ENCODE data around the gene GPR68.
"Not testable (repeated sequence)": the region's sequence is repeated elsewhere in the genome, so short reads cannot be mapped to it uniquely, and the experiment has no call there.

Gene GPR68

DNA sequence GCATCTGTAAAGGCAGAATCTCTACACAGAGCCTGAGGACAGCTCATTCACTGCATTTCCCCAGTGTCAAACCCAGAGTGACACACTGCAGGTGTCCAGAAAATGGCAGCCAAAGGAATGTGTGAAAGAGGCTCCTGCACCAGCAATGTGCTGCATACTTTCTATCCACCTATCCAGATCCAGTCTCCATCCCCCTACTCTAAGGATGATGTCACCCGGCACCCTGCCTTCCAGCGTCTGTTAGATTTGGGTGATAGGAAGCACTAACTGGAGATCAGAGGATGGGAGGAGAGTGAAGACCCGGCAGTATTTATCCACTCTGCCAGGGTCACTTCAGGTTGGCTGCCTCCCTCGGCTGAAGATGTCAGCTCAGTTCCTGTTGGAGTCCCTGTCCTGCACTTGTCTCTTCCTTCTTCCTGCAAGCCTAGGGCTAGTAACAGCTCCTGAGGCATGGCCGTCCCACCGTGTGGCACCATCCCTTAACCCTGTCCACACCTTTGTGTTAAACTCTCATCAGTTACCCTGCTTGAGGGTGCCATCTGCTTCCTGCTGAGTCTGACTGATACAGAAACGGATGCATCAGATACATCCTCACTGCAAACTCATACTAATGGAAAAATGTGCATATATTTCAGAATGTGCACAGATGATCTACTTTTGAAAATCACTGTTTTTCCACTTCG lies 13.0 kb upstream of the GPR68 start:
- Histone ChIP-seq H3K27me3 (ENCODE audit: control insufficient read depth, insufficient read depth, low read length) (no peaks in the 10 kb centered on the region), H3K36me3 (ENCODE audit: control insufficient read depth, insufficient read depth, low read length) (no peaks in the 10 kb centered on the region), H3K27ac (ENCODE audit: low read depth, low read length) (peak overlapping the region; percentile 65), H3K4me1 (ENCODE audit: control insufficient read depth, insufficient read depth, low read length) (peaks cover 14% of the 10 kb centered on the region), H3K4me3 (ENCODE audit: low read length) (no peak overlapping the region), H3K9ac (ENCODE audit: low read length) (no peak overlapping the region)

GRCh38 chr14:91256661-91257060 lies 12.2 kb upstream of the GPR68 start:
- no peak overlapping the region for H3K4me3 ChIP-seq (ENCODE audit: low read length)
- peaks cover 14% of the 10 kb centered on the region for H3K4me1 ChIP-seq (ENCODE audit: control insufficient read depth, insufficient read depth, low read length)
- no peak overlapping the region for H3K9ac ChIP-seq (ENCODE audit: low read length)
- no peaks in the 10 kb centered on the region for H3K27me3 ChIP-seq (ENCODE audit: control insufficient read depth, insufficient read depth, low read length)
- no peaks in the 10 kb centered on the region for H3K36me3 ChIP-seq (ENCODE audit: control insufficient read depth, insufficient read depth, low read length)
- peak overlapping the region; percentile 16 for H3K27ac ChIP-seq (ENCODE audit: low read depth, low read length)

DNA sequence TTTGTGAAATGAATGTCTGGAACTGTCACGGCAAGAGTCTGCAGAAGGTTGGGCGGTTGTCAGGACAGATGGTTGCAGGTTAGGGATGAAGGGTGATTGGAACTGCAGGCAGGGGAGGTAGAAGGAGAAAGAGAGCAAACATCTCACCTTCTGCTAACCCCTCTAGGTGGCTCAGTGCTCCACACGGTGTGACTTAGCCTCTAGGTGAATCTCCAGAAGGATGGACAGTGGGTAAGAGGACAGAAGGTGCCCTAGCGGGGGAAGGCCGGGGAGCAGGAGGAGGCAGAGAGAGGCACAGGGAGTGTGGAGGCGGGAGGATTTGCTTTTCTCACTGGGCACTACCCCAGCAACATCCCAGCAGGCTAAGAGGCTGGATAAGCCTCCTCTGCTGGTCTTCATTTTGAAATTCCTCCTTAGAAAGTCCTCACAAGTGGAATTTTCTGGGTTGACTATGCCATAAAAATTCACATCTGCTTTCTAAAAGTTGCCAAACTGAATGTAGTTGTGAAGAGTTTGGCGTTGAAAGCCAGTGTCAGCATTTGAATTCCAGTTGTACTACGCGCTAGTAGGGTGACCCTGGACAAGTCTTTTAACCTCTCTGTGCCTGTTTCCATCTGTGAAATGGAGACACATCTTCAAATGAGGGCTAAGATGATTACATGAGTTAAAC lies 10.7 kb upstream of the GPR68 start:
- no peaks in the 10 kb centered on the region for H3K27me3 ChIP-seq (ENCODE audit: control insufficient read depth, insufficient read depth, low read length)
- H3K9ac ChIP-seq (ENCODE audit: low read length), result no peak overlapping the region
- H3K4me3 ChIP-seq (ENCODE audit: low read length), result no peak overlapping the region
- peaks cover 14% of the 10 kb centered on the region for H3K4me1 ChIP-seq (ENCODE audit: control insufficient read depth, insufficient read depth, low read length)
- H3K27ac ChIP-seq (ENCODE audit: low read depth, low read length), result no peak overlapping the region
- no peaks in the 10 kb centered on the region for H3K36me3 ChIP-seq (ENCODE audit: control insufficient read depth, insufficient read depth, low read length)

DNA sequence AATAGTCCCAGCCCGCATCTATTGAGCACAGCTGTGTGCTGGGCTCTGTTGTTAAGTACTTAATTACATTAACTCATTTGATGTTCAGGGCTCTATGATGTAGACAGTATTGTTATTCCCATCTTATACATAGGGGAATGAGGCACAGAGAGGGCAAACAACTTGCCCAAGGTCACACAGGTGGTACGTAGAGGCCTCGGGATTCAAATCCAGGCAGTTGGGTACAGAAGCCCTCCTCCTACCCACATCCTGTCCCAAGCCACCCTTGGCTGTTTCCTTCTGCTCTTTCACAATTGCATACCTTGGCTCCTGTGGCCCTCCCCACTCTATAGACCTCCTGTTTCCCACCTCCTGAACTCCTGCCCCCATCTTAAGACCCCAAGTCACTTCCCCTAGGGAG lies 10.0 kb upstream of the GPR68 start:
- Histone ChIP-seq H3K27ac (ENCODE audit: low read depth, low read length) (no peak overlapping the region), H3K36me3 (ENCODE audit: control insufficient read depth, insufficient read depth, low read length) (no peaks in the 10 kb centered on the region), H3K4me1 (ENCODE audit: control insufficient read depth, insufficient read depth, low read length) (peaks cover 14% of the 10 kb centered on the region), H3K9ac (ENCODE audit: low read length) (no peak overlapping the region), H3K27me3 (ENCODE audit: control insufficient read depth, insufficient read depth, low read length) (no peaks in the 10 kb centered on the region), H3K4me3 (ENCODE audit: low read length) (no peak overlapping the region)

DNA sequence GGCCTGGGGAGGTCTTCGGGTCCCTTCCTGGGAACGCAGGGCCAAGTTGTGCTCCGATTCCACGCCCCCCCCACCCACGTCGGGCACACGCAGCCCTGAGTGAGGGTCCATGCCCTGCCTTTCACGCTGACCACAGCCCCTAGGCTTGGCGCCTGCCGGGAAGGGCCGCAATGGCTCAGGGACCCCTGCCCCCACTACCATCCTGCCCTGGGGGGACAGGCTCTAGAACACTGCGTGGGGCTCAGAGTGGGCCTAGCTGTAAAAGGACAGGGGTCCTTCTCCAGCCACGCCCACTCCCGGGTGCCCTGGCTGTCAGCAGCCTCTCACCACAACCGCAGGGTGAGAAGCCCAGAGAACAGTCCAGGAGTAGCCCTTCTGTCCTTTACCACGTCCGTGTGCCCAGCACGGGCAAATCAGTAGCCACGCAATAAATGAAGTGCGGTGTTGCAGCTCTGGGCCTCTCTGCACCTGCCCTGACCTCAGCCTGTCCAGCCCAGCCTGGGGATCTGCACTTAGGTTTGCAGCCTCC lies 9.4 kb upstream of the GPR68 start:
- Histone ChIP-seq H3K27me3 (ENCODE audit: control insufficient read depth, insufficient read depth, low read length) (no peaks in the 10 kb centered on the region), H3K27ac (ENCODE audit: low read depth, low read length) (no peak overlapping the region), H3K4me1 (ENCODE audit: control insufficient read depth, insufficient read depth, low read length) (peaks cover 14% of the 10 kb centered on the region), H3K4me3 (ENCODE audit: low read length) (peak overlapping the region; percentile 71), H3K9ac (ENCODE audit: low read length) (no peak overlapping the region), H3K36me3 (ENCODE audit: control insufficient read depth, insufficient read depth, low read length) (no peaks in the 10 kb centered on the region)

DNA sequence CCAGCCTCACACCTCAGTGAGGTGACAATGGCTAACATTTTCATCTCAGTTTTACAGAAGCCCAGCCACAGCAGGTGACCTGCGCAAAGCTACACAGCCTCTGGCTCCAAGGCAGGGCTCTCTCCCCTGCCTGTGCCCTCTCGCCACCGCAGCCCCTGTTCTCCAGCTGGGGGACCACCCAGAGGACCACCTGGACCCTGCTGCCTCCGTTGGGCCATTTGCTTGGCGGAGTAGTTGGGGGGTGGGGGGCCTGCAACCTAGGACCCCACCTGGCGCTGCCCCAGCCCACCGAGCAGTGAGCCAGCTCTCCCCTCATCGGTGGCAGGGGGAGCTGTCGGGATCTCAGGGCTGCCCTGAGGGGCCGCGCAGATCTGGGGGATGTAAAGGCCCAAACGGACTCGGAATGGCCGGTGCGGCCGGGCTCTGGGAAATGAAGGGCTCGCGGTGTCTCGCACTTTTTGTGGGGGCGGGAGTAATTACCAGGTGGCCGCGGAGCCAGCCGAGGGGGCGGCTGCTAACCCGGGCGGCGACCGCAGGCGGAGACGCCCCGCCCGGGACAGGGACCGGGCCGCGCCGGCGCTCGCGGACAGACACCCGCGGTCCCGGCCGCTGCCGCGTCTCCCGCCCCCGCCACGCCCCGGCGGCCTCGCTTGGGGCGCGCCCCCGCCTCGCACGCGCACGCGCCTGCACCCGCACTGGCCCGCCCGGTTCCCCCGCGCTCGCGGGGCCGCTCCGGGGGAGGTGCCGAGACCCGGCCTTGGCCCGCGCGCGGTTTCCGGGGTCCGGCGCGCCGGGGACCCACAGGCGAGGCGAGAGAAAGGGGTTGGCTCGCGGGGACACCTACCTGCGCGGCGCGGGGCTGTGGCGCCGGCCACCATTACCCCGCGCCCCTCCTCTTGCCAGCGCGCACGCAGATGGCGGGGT lies 8.6 kb upstream of the GPR68 start:
- no peak overlapping the region for H3K9ac ChIP-seq (ENCODE audit: low read length)
- peak overlapping the region; percentile 71 for H3K4me3 ChIP-seq (ENCODE audit: low read length)
- H3K27ac ChIP-seq (ENCODE audit: low read depth, low read length), result no peak overlapping the region
- no peaks in the 10 kb centered on the region for H3K27me3 ChIP-seq (ENCODE audit: control insufficient read depth, insufficient read depth, low read length)
- peaks cover 14% of the 10 kb centered on the region for H3K4me1 ChIP-seq (ENCODE audit: control insufficient read depth, insufficient read depth, low read length)
- no peaks in the 10 kb centered on the region for H3K36me3 ChIP-seq (ENCODE audit: control insufficient read depth, insufficient read depth, low read length)

GRCh38 chr14:91250912-91251311 lies 6.4 kb upstream of the GPR68 start:
- Histone ChIP-seq H3K9ac (ENCODE audit: low read length) (no peak overlapping the region), H3K4me1 (ENCODE audit: control insufficient read depth, insufficient read depth, low read length) (peaks cover 4% of the 10 kb centered on the region), H3K27me3 (ENCODE audit: control insufficient read depth, insufficient read depth, low read length) (no peaks in the 10 kb centered on the region), H3K27ac (ENCODE audit: low read depth, low read length) (no peak overlapping the region), H3K36me3 (ENCODE audit: control insufficient read depth, insufficient read depth, low read length) (no peaks in the 10 kb centered on the region), H3K4me3 (ENCODE audit: low read length) (no peak overlapping the region)

DNA sequence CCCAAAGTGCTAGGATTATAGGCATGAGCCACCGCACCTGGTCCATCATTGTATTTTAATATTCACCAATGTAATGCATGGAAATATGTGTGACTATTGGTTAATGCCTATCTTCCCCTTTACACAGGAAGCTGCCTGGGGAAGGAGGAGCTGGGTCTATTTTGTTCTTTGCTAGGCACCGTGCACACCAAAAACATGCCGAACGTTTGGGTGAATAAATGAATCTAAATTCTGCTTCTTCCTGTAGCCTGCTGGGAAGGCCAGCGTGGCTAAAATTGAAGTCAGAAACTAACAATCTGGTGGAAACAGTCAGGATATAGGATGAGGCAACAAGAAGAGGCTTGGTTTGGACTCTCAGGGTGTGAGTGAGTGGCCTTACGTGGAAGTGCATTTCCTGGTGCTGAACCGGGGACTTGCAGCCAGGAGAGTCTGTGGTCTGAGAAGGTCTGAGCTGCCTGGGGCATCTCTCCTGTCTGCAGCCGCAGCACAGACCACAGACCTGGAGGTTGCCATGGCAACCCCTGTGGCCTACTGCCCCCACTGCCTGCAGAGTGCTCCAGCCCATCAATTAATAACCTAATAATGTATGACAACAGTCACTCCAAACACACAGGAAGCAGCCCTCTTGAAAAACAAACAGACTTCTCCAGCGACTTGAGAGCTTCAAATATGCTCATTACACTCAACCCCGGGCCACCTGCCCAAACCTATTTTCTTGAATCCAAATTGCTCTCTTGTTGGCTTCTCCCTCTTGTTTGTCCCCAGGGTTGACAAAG lies 5.5 kb upstream of the GPR68 start:
- Histone ChIP-seq H3K4me1 (ENCODE audit: control insufficient read depth, insufficient read depth, low read length) (peaks cover 4% of the 10 kb centered on the region), H3K27me3 (ENCODE audit: control insufficient read depth, insufficient read depth, low read length) (no peaks in the 10 kb centered on the region), H3K4me3 (ENCODE audit: low read length) (no peak overlapping the region), H3K36me3 (ENCODE audit: control insufficient read depth, insufficient read depth, low read length) (no peaks in the 10 kb centered on the region), H3K27ac (ENCODE audit: low read depth, low read length) (no peak overlapping the region), H3K9ac (ENCODE audit: low read length) (no peak overlapping the region)

DNA sequence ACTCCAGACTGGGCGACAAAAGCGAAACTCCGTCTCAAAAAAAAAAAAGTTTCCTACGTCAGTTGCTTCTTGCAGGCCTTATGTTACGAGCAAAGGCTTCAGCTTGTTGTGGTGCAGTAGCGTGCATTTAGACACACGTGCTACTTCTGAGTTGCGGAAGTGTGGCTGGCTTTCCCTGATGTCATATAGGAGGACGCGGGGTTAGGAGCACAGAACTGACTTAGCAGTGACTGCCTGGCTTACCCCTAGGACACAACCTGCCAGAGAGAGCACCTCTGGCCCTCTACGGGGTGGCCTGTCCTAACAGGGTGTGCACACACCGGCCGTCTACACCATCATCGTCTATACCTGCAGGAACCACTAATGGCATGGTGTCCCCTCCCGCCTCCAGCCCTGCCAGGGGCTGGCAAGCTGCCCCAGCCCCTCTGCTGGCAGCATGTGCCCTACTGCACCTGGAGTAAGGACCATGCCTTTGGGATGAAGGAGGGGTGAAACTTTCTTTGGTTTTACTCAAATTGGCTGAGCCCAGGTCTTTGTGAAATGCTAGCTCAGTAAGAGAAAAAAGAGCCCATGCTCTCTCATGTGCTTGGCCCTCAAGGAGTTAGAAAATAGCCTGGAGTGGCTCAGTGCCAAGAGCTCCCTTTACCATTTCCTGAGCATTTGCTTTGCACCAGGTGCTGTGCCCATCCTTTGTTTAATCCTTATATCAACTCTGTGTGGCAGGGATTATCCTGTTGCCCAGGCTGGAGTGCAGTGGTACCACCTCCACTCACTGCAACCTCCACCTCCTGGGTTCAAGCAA lies 1.7 kb upstream of the GPR68 start:
- Histone ChIP-seq H3K4me3 (ENCODE audit: low read length) (no peak overlapping the region), H3K27me3 (ENCODE audit: control insufficient read depth, insufficient read depth, low read length) (no peaks in the 10 kb centered on the region), H3K27ac (ENCODE audit: low read depth, low read length) (no peak overlapping the region), H3K36me3 (ENCODE audit: control insufficient read depth, insufficient read depth, low read length) (no peaks in the 10 kb centered on the region), H3K4me1 (ENCODE audit: control insufficient read depth, insufficient read depth, low read length) (no peaks in the 10 kb centered on the region), H3K9ac (ENCODE audit: low read length) (no peak overlapping the region)

DNA sequence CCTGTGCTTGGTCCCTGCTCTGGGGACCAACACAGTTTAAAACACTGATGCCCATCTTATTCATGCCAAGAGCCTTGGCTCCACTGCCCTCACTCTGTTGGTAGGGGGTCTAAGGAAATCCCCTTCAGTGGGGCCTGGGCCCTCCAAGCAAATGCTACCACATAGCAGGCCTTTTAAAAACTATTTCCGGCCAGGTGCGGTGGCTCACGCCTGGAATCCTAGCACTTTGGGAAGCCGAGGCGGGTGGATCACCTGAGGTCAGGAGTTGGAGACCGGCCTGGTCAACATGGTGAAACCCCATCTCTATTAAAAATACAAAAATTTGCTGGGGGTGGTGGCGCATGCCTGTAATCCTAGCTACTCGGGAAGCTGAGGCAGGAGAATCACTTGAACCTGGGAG lies 1.1 kb upstream of the GPR68 start:
- not testable (repeated sequence) for H3K4me1 ChIP-seq (ENCODE audit: control insufficient read depth, insufficient read depth, low read length); H3K27ac ChIP-seq (ENCODE audit: low read depth, low read length); H3K36me3 ChIP-seq (ENCODE audit: control insufficient read depth, insufficient read depth, low read length); H3K4me3 ChIP-seq (ENCODE audit: low read length); H3K27me3 ChIP-seq (ENCODE audit: control insufficient read depth, insufficient read depth, low read length); H3K9ac ChIP-seq (ENCODE audit: low read length)

DNA sequence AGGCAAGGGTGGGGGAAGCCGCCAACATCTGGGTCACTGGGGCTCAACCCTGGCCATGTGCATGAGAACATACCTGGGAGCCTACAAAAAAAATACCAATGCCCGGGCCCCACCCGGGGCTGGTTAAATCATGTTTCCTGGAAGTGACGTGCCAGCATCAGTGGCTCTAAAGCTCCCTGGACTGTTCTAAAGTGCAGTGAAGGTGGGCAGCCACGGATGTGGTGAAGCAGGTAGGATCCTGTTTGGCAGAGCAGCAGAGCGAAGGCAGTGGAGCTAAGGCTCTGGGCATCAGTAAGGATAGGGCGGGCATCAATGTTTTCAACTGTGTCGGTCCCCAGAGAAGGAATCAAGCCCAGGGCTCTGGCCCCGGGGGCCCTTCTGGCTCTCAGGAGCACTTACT lies 525 bp upstream of the GPR68 start:
- no peak overlapping the region for H3K27ac ChIP-seq (ENCODE audit: low read depth, low read length)
- no peaks in the 10 kb centered on the region for H3K4me1 ChIP-seq (ENCODE audit: control insufficient read depth, insufficient read depth, low read length)
- no peaks in the 10 kb centered on the region for H3K36me3 ChIP-seq (ENCODE audit: control insufficient read depth, insufficient read depth, low read length)
- no peak overlapping the region for H3K9ac ChIP-seq (ENCODE audit: low read length)
- H3K27me3 ChIP-seq (ENCODE audit: control insufficient read depth, insufficient read depth, low read length), result no peaks in the 10 kb centered on the region
- H3K4me3 ChIP-seq (ENCODE audit: low read length), result peak overlapping the region; percentile 1

Data from rectal smooth muscle tissue (tissue), 1 donor.